ENCODE measurements around the gene GHRH.

GHRH gene

DNA sequence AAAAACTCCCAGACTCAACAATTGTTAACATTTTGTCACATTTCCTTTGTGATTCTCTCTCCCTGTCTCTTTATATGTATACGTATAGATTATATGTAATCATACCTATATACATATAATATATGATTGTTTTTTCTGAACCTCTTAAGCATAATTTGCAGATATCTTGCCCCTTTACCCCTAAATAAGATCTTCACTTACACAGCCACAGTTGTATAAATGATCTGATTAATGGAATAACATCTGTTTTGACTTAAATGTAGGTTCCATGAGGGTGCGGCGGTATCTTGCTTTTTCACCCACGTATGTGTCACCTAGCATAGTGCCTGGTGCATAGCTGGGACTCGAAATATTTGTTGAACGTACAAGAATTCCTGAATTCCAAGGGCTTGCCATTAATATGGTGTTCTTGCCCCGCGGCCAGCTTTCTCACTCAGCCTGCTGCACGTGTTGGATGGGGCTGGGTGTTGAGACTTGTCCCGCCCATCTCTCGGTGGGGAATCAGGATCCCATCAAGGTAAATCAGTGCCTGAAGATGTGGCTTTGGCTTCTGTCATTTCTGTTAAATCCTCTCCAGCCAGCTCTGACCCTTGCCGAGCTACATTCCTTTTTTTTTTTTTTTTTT is 17.5 kb upstream of the GHRH start:
- peak; percentile 73 for DNase-seq (ENCODE audit: low spot score)
- H3K27ac ChIP-seq = no peak overlapping the region
- TF ChIP-seq, protein P1, sequence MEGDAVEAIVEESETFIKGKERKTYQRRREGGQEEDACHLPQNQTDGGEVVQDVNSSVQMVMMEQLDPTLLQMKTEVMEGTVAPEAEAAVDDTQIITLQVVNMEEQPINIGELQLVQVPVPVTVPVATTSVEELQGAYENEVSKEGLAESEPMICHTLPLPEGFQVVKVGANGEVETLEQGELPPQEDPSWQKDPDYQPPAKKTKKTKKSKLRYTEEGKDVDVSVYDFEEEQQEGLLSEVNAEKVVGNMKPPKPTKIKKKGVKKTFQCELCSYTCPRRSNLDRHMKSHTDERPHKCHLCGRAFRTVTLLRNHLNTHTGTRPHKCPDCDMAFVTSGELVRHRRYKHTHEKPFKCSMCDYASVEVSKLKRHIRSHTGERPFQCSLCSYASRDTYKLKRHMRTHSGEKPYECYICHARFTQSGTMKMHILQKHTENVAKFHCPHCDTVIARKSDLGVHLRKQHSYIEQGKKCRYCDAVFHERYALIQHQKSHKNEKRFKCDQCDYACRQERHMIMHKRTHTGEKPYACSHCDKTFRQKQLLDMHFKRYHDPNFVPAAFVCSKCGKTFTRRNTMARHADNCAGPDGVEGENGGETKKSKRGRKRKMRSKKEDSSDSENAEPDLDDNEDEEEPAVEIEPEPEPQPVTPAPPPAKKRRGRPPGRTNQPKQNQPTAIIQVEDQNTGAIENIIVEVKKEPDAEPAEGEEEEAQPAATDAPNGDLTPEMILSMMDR (conservative IDR thresholded peaks at IDR 0.05; ENCODE audit: low read depth) = no peak
- ChIA-PET POLR2A (ENCODE audit: low non-redundant PET) (interaction anchor here (0.6 kb wide), 1 partner anchor 104 kb away, joined by 7 read pairs; no protein-coding TSS in a partner anchor), CTCF (interaction anchor here (0.6 to 1.0 kb wide), 5 partner anchors 41 to 297 kb away, joined by 3 to 4 read pairs (median 3); no protein-coding TSS in a partner anchor)

DNA sequence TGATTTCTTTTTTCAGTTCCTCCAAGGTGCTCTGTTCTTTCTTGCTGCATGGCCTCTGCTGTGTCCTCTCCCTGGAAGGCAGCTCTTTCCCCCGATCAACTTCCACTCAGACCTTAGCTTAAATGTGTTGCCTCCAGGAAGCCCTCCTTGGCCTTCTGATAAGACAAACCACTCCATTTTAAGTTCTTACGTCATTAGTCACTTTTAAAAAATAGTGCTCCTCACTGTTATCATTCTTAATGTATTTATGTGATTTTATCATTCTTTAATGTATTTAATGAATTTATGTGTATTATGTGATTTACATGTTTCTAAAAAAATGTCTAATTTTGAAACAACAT is 15.6 kb upstream of the GHRH start:
- H3K27ac ChIP-seq = peak overlapping the region; percentile 60
- TF ChIP-seq, protein P1 (conservative IDR thresholded peaks at IDR 0.05; ENCODE audit: low read depth) = no peak
- ChIA-PET POLR2A (ENCODE audit: low non-redundant PET) (no interaction called here), CTCF (interaction anchor here (0.5 to 2.4 kb wide), 18 partner anchors 9 to 258 kb away, joined by 3 to 10 read pairs (median 4); partner anchors contain the start of gene MANBAL)
- no peak for DNase-seq (ENCODE audit: low spot score)

DNA sequence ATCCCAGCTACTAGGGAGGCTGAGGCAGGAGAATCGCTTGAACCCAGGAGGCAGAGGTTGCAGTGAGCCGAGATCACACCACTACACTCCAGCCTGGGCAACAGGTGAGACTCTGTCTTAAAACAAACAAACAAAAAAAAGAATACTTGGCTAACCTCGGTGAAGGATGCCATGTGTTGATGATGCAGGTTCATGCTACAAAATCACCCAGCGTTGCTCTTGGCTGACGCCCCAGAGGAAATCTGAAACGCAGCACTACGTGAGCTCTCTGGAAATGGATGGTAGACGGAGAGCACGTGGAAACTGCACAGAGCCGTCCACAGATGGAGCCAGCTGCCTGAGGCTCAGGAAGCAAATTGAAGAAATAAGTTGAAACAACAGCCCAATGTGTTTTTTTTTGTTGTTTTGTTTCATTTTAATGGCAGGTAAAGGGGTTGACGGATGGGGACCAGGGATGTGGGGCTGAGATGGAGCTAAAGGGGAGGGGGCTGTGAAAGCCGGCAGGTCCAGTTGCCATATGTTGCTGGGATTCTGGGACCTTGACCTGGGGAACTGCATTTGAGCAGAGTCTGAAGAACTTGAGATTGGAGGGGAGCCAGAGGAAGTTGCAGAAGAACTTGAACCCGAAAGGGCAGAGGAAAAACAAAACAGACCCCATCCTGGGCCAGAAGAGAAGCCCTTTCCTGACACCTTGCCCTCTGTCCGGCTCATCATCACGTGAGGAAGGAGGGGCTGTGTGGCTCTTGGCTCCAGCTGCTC is 15.1 kb upstream of the GHRH start:
- TF ChIP-seq, protein P1 (conservative IDR thresholded peaks at IDR 0.05; ENCODE audit: low read depth) = peak; percentile 86
- H3K27ac ChIP-seq = peak overlapping the region; percentile 60
- ChIA-PET CTCF (interaction anchor here (0.5 to 2.4 kb wide), 32 partner anchors 9 to 290 kb away, joined by 3 to 10 read pairs (median 4); partner anchors contain the start of genes BLCAP and MANBAL), POLR2A (ENCODE audit: low non-redundant PET) (no interaction called here)
- DNase-seq (ENCODE audit: low spot score) = peak; percentile 71

DNA sequence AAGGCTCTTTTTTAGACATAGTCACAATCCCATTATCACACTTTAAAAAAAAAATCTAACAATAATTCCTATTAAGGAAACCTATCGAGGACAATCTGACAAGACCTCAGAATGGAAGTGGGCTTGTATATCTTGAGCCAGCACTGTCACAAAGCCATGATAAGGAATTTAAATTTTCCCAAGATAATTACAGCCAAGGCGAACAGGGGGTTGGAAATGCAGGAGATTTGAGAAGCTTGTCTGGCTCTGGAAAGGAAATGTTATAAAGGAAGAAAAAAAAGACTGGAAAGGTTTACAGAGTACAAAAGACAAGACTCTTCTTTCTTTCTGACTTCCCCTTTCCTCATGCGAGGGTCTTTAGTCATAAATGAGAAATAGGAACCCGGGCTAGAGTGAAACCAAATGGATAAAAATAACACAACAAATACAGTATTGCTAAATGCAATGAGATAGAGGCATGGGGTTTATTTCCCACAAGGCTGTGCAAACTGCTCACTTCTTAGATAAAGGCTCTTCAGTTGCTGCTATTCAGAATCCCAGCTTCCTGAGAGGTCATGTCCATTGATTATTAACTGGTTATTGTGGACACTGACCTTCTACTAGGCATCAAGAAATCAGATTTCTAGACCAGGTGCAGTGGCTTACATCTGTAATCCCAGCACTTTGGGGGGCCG is 13.4 kb upstream of the GHRH start:
- H3K27ac ChIP-seq = no peak overlapping the region
- TF ChIP-seq, protein P1 (conservative IDR thresholded peaks at IDR 0.05; ENCODE audit: low read depth) = no peak
- no peak for DNase-seq (ENCODE audit: low spot score)
- POLR2A ChIA-PET (ENCODE audit: low non-redundant PET) = no interaction called here
- CTCF ChIA-PET = interaction anchor here (0.6 to 1.2 kb wide), 3 partner anchors 49 to 262 kb away, joined by 3 to 12 read pairs (median 3); no protein-coding TSS in a partner anchor

DNA sequence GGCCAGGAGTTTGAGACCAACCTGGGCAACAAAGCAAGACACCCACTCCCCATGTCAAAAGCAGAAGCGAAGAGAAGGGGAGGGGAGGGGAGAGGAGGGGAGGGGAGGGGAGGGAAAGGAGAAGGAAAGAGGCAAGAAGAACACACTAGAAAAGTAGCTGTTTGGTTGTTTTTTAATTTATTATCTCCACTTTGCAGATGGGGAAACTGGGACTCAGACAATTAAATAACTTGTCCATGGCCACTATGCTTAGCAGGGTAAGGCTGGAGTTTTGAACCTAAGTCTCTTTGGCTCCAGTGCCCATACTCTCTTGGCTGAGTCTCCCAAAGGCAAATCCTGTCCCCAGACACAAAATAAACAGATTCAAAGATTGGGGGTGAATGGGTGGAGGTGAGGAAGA is 12.4 kb upstream of the GHRH start:
- TF ChIP-seq, protein P1 (conservative IDR thresholded peaks at IDR 0.05; ENCODE audit: low read depth) = no peak
- ChIA-PET CTCF (interaction anchor here (0.6 kb wide), 1 partner anchor 131 kb away, joined by 3 read pairs; no protein-coding TSS in a partner anchor), POLR2A (ENCODE audit: low non-redundant PET) (no interaction called here)
- DNase-seq (ENCODE audit: low spot score) = no peak
- H3K27ac ChIP-seq = no peak overlapping the region

DNA sequence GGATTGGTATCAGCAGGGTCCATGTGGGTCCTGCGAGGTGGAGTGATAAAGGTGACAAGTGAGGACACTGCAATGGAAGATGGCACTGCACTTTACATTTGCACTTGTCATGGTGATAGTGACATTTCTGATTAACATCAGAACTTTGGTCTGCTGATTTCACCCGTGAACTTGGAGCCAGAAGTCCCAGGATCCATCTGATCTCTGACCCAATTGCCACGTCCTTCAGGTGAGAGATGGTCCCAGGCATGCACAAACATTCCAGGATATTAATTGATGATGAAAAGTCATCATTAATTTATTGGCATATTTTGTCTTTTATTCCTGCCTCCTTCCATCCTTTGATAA is 9.8 kb upstream of the GHRH start:
- no peak for DNase-seq (ENCODE audit: low spot score)
- TF ChIP-seq, protein P1 (conservative IDR thresholded peaks at IDR 0.05; ENCODE audit: low read depth) = no peak
- H3K27ac ChIP-seq = no peak overlapping the region
- CTCF ChIA-PET = interaction anchor here (0.9 to 1.3 kb wide), 3 partner anchors 70 to 263 kb away, joined by 3 to 5 read pairs (median 4); no protein-coding TSS in a partner anchor
- POLR2A ChIA-PET (ENCODE audit: low non-redundant PET) = interaction anchor here (0.6 kb wide), 1 partner anchor 1104 kb away, joined by 3 read pairs; no protein-coding TSS in a partner anchor

All from RWPE1 (cell line).